HepG2 (cell line): ENCODE results near the gene CREBRF. TPM values are rescaled to one million over a fixed set of nuclear protein-coding genes. Genes with fewer than 3 reads are reported as not detected.

Experiments
- ATAC-seq: fragments of 200-7000 bp; cut with Tn5 transposase; 3 replicates; pipeline ENCODE4 v1.9.1; 2020; ENCODE audit warnings: mild to moderate bottlenecking, moderate library complexity
- BruUV-seq: library from RNA; stranded (reverse); fragments of 400-500 nt; replicated peaks from 2 replicates; lab custom pipeline; 2021; lab: Mats Ljungman, UMichigan
- CTCF ChIA-PET: fragments of 300-600 bp; formaldehyde crosslinking; extraction: SDS; loops from one replicate; lab custom pipeline; 2021; ENCODE audit warnings: low total read pairs, inconsistent platforms, low intra/inter-chr PET ratio; lab: Yijun Ruan, JAX
- POLR2A ChIA-PET: fragments of 350-600 bp; sonication (Branson Sonifier 250); formaldehyde crosslinking; loops from one replicate; lab custom pipeline; 2020; ENCODE audit warnings: antibody characterized with exemption, inconsistent platforms; lab: Yijun Ruan, JAX
- DNase-seq: peaks from one replicate; pipeline ENCODE4 v3.0.0-alpha.2; 2015; ENCODE audit warnings: low spot score
- FAIRE-seq: peaks from 3 replicates; lab custom pipeline; 2011; peaks lifted over from hg19 to GRCh38; lab: Jason Lieb, UNC
- H2AFZ ChIP-seq: one replicate; pipeline ENCODE4 v1.6.1; 2011; ENCODE audit warnings: low read length, inconsistent platforms
- H3K27ac ChIP-seq: fragments of 300-600 bp; 3 replicates; pipeline ENCODE4 v1.8.0; 2011; ENCODE audit warnings: mixed run types, mild to moderate bottlenecking, mixed read lengths, low read length, inconsistent platforms; ENCODE audit not compliant: insufficient read depth; ENCODE audit errors: extremely low read length
- H3K27me3 ChIP-seq, 2 experiments: fragments of 200-600 bp in 1 of 2; 2 replicates in 1 of 2; 3 replicates in 1 of 2; pipeline versions ENCODE4 v1.6.0 to v1.8.0; 2011; ENCODE audit warnings: low read length in 2 of 2, mild to moderate bottlenecking in 2 of 2, moderate library complexity in 2 of 2, inconsistent platforms in 1 of 2; ENCODE audit not compliant: insufficient read depth in 2 of 2, control insufficient read depth in 1 of 2
- H3K36me3 ChIP-seq, 2 experiments: fragments of 200-600 bp in 1 of 2; replicated peaks in 1 of 2; 2 replicates in 1 of 2; 3 replicates in 1 of 2; pipeline versions ENCODE4 v1.5.1 to v1.8.0; 2011; ENCODE audit warnings: low read length in 2 of 2, inconsistent platforms in 1 of 2; ENCODE audit not compliant: insufficient read depth in 2 of 2, control insufficient read depth in 1 of 2
- H3K4me1 ChIP-seq: 2 replicates; pipeline ENCODE4 v1.5.1; 2012; ENCODE audit warnings: low read length, inconsistent platforms; ENCODE audit not compliant: insufficient read depth
- H3K4me2 ChIP-seq: 2 replicates; pipeline ENCODE4 v1.6.0; 2011; ENCODE audit warnings: low read depth, low read length, inconsistent platforms
- H3K4me3 ChIP-seq, 3 experiments: fragments of 200-600 bp in 1 of 3; sonication (generic), shearing (Covaris generic) in 1 of 3; replicated peaks in 1 of 3; 2 replicates each; pipeline ENCODE4 v1.5.1; 2011 to 2016; ENCODE audit warnings: low read length in 3 of 3, inconsistent platforms in 2 of 3, low read depth in 2 of 3, mild to moderate bottlenecking in 2 of 3, control low read depth in 1 of 3, mixed read lengths in 1 of 3; ENCODE audit not compliant: insufficient read depth in 1 of 3
- H3K79me2 ChIP-seq: one replicate; pipeline ENCODE4 v1.6.1; 2011; ENCODE audit warnings: low read length, inconsistent platforms; ENCODE audit not compliant: insufficient read depth
- H3K9ac ChIP-seq: 2 replicates; pipeline ENCODE4 v1.6.0; 2011; ENCODE audit warnings: mild to moderate bottlenecking, low read depth, low read length, inconsistent platforms; ENCODE audit not compliant: insufficient read depth
- H3K9me3 ChIP-seq: 2 replicates; pipeline ENCODE4 v1.5.1; 2012; ENCODE audit warnings: mild to moderate bottlenecking, low read length
- H4K20me1 ChIP-seq: 2 replicates; pipeline ENCODE4 v1.6.0; 2011; ENCODE audit warnings: inconsistent platforms, mild to moderate bottlenecking, low read length, moderate library complexity; ENCODE audit not compliant: insufficient read depth
- DBP ChIP-seq: sonication (generic); formaldehyde crosslinking; IDR thresholded peaks from 2 replicates; pipeline ENCODE4 v1.4.0; 2020; ENCODE audit warnings: missing genetic modification reagents; ENCODE audit errors: not compliant biosample characterization
- ELF4 ChIP-seq: sonication (generic); formaldehyde crosslinking; IDR thresholded peaks from 2 replicates; pipeline ENCODE4 v1.5.0; 2020; ENCODE audit warnings: missing genetic modification reagents, mild to moderate bottlenecking, moderate library complexity, borderline replicate concordance
- HMG20A ChIP-seq: IDR thresholded peaks from 2 replicates; pipeline ENCODE4 v1.6.1; 2016; ENCODE audit warnings: borderline replicate concordance
- HNF1A ChIP-seq, 2 experiments: sonication (generic) in 1 of 2; formaldehyde crosslinking in 1 of 2; IDR thresholded peaks; 2 replicates each; pipeline versions ENCODE4 v1.4.0 to v1.6.1; 2016 to 2020; ENCODE audit warnings: borderline replicate concordance in 1 of 2, low read depth in 1 of 2, mild to moderate bottlenecking in 1 of 2, missing genetic modification reagents in 1 of 2
- HOXA3 ChIP-seq: sonication (generic); formaldehyde crosslinking; IDR thresholded peaks from 2 replicates; pipeline ENCODE4 v1.5.0; 2020; ENCODE audit warnings: missing genetic modification reagents
- ISX ChIP-seq: sonication (generic); formaldehyde crosslinking; conservative IDR thresholded peaks from 2 replicates; pipeline ENCODE4 v1.5.0; 2020; ENCODE audit warnings: missing genetic modification reagents
- RAD21 ChIP-seq: fragments of 450-650 bp; formaldehyde crosslinking; IDR thresholded peaks from 2 replicates; pipeline ENCODE4 v1.5.0; 2020; ENCODE audit warnings: mild to moderate bottlenecking
- SAP130 ChIP-seq: IDR thresholded peaks from 2 replicates; pipeline ENCODE4 v1.6.1; 2016; ENCODE audit warnings: low read depth
- SMC3 ChIP-seq: IDR thresholded peaks from 2 replicates; pipeline ENCODE4 v1.6.1; 2011; ENCODE audit warnings: low read length, improper control_type of control experiment
- SMYD3 ChIP-seq: sonication (generic); formaldehyde crosslinking; IDR thresholded peaks from 2 replicates; pipeline ENCODE4 v1.8.1; 2023; ENCODE audit warnings: mild to moderate bottlenecking, missing genetic modification reagents
- SRSF9 ChIP-seq: fragments of 200-400 bp; formaldehyde crosslinking; IDR thresholded peaks from 2 replicates; pipeline ENCODE4 v1.6.1; 2018; ENCODE audit warnings: borderline replicate concordance, mild to moderate bottlenecking, low read depth, low read length; ENCODE audit not compliant: insufficient read depth, poor library complexity, severe bottlenecking
- TEAD3 ChIP-seq: optimal IDR thresholded peaks from 2 replicates; pipeline ENCODE3; 2016; ENCODE audit warnings: borderline replicate concordance
- ZC3H4 ChIP-seq: sonication (generic); formaldehyde crosslinking; IDR thresholded peaks from 2 replicates; pipeline ENCODE4 v1.4.0; 2020; ENCODE audit warnings: missing genetic modification reagents, borderline replicate concordance
- ZFX ChIP-seq: sonication (generic); formaldehyde crosslinking; IDR thresholded peaks from 2 replicates; pipeline ENCODE4 v1.4.0; 2020; ENCODE audit warnings: mild to moderate bottlenecking, low read depth, missing genetic modification reagents, moderate library complexity
- ZNF124 ChIP-seq: sonication (generic); formaldehyde crosslinking; IDR thresholded peaks from 2 replicates; pipeline ENCODE4 v1.4.0; 2020; ENCODE audit warnings: missing genetic modification reagents
- ZNF326 ChIP-seq: sonication (generic); formaldehyde crosslinking; IDR thresholded peaks from 2 replicates; pipeline ENCODE4 v1.4.0; 2020; ENCODE audit warnings: missing genetic modification reagents, borderline replicate concordance
- ZNF430 ChIP-seq: sonication (generic); formaldehyde crosslinking; IDR thresholded peaks from 2 replicates; pipeline ENCODE4 v1.9.0; 2021; ENCODE audit warnings: mild to moderate bottlenecking, missing genetic modification reagents
- ZNF879 ChIP-seq: sonication (generic); formaldehyde crosslinking; IDR thresholded peaks from 2 replicates; pipeline ENCODE4 v1.8.1; 2023; ENCODE audit warnings: missing genetic modification reagents
- WGBS: methylation state at CpG from one replicate; pipeline ENCODE4 v1.1.6; 2017; ENCODE audit warnings: low lambda C conversion rate; 5-methylcytosine and 5-hydroxymethylcytosine counted together
- in situ Hi-C: cut with HindIII; loops from 2 replicates; pipeline ENCODE4 v1.10.0; 2017; ENCODE audit warnings: low pct_unique_long_range_greater_than_20kb; ENCODE audit not compliant: extremely low pct_ligation_motif_present
- intact Hi-C: fragments of 100-400 bp; cut with micrococcal nuclease; formaldehyde crosslinking; loops from one replicate; pipeline ENCODE4 v1.10.0; 2022; ENCODE audit not compliant: unreplicated experiment
- polyA plus RNA-seq, 8 experiments: library from polyadenylated mRNA; depleted of rRNA in 3 of 8; stranded (reverse) in 7 of 8; unstranded in 1 of 8; fragments of >200 nt; fragmentation: Illumina TruSeq in 4 of 8; extraction: Trizol in 4 of 8; gene quantifications; 2 replicates each; pipeline versions ENCODE4 v1.2.1 to v1.2.3, GENCODE V29; 2011 to 2016; ENCODE audit warnings: low read depth in 4 of 8, missing spikeins in 1 of 8, mixed read lengths in 1 of 8; ENCODE audit not compliant: insufficient read depth in 1 of 8
- total RNA-seq, 5 experiments: library from RNA; depleted of rRNA; stranded (reverse); fragments of >200 nt; fragmentation: Illumina TruSeq; extraction: Trizol; gene quantifications; 2 replicates each; pipeline ENCODE4 v1.2.3, GENCODE V29; 2016; ENCODE audit warnings: low read depth in 1 of 5

Gene CREBRF
- total and polyA plus RNA-seq, 2 of the 13 experiments (the other 11 are each of a cell fraction or from before 2014, with no cell fraction given) = 4.5 to 10.2 TPM

GRCh38 chr5:173010547-173011464 is 45.3 kb upstream of the CREBRF start:
- intact Hi-C loops = loop anchor here (1.0 kb wide), 1 partner anchor 133 kb away; the partner anchor contains the start of gene BNIP1
- Histone ChIP-seq H3K27ac (no peak overlapping the region), H2AFZ (no peak overlapping the region), H4K20me1 (no peaks in the 10 kb centered on the region), H3K36me3 (no peaks in the 10 kb centered on the region), H3K4me1 (peaks cover 81% of the 10 kb centered on the region), H3K4me3 (no peak overlapping the region), H3K27me3 (no peaks in the 10 kb centered on the region), H3K4me2 (peak overlapping the region; percentile 33; the same call in 1 of the 2 replicates), H3K79me2 (peaks cover 45% of the 10 kb centered on the region), H3K9me3 (no peaks in the 10 kb centered on the region), H3K9ac (no peak overlapping the region)
- FAIRE-seq (no peak), DNase-seq (peak; percentile 67), ATAC-seq (peak; percentile 84)
- in situ Hi-C loops = no loop called here
- CTCF ChIA-PET = interaction anchor here (1.9 kb wide), 1 partner anchor 134 kb away, joined by 9 read pairs; the partner anchor contains the start of gene BNIP1
- POLR2A ChIA-PET = interaction anchor here (1.1 to 1.2 kb wide), 2 partner anchors 27 to 46 kb away, joined by 3 to 4 read pairs; partner anchors contain the start of gene ATP6V0E1
- WGBS = 67% methylated on average over 11 of the region's 11 CpGs
- BruUV-seq = no TSS peak
- TF ChIP-seq RAD21 (peak; percentile 74; the same call in 1 of the 2 replicates), HMG20A (no peak), ZNF326 (no peak), ZFX (CRISPR knock-in tag) (no peak), SRSF9 (no peak), SMYD3 (CRISPR knock-in tag) (no peak), ZNF430 (CRISPR knock-in tag) (no peak), ZC3H4 (CRISPR knock-in tag) (no peak), DBP (CRISPR knock-in tag) (no peak), ZNF124 (CRISPR knock-in tag) (no peak), HNF1A (IDR thresholded peaks at IDR 0.05; ENCODE audit: low read depth) (no peak), HNF1A (CRISPR knock-in tag; IDR thresholded peaks at IDR 0.05; ENCODE audit: borderline replicate concordance) (no peak), TEAD3 (CRISPR knock-in tag) (peak; percentile 75), SAP130 (CRISPR knock-in tag) (peak; percentile 49), ELF4 (CRISPR knock-in tag) (no peak), ZNF879 (CRISPR knock-in tag) (no peak), HOXA3 (CRISPR knock-in tag) (no peak), ISX (CRISPR knock-in tag) (no peak), SMC3 (peak; percentile 78)
